ENCODE results near the gene MAGI2.

DNA sequence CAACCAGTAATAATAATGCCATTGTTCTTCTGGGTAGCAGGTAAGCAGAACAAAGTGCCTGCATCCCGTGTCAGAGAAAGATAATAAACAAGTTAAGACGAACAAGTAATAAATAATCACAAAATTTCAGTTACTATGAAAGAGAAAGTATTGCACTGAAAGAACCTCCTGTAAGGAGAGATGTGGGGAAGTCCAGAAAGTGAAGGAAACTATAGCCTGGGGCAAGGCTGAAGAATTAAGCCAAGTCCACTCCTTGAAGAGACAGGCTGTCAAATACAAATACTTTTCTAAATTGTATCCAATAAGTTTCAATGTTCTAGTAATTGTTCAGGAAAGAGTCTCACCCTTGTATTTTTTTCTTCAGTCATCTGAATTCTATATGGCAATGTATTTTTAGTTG lies 611.4 kb downstream of the MAGI2 start:
- TF ChIP-seq, protein P1, sequence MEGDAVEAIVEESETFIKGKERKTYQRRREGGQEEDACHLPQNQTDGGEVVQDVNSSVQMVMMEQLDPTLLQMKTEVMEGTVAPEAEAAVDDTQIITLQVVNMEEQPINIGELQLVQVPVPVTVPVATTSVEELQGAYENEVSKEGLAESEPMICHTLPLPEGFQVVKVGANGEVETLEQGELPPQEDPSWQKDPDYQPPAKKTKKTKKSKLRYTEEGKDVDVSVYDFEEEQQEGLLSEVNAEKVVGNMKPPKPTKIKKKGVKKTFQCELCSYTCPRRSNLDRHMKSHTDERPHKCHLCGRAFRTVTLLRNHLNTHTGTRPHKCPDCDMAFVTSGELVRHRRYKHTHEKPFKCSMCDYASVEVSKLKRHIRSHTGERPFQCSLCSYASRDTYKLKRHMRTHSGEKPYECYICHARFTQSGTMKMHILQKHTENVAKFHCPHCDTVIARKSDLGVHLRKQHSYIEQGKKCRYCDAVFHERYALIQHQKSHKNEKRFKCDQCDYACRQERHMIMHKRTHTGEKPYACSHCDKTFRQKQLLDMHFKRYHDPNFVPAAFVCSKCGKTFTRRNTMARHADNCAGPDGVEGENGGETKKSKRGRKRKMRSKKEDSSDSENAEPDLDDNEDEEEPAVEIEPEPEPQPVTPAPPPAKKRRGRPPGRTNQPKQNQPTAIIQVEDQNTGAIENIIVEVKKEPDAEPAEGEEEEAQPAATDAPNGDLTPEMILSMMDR (IDR thresholded peaks at IDR 0.05), result no peak
- no peak for TF ChIP-seq POLR2A (IDR thresholded peaks at IDR 0.05)

Measured in esophagus squamous epithelium (tissue), 4 donors.